WTC11 (cell line): ENCODE measurements around the gene KCNJ15.

ENCODE experiments used
- ETV6 ChIP-seq: sonication (generic); formaldehyde crosslinking; IDR thresholded peaks from 2 replicates; pipeline ENCODE4 v1.8.1; 2022; ENCODE audit warnings: mild to moderate bottlenecking, missing genetic modification reagents
- JAZF1 ChIP-seq: fragments of 250-450 bp; sonication (Bioruptor Pico); IDR thresholded peaks from 2 replicates; pipeline ENCODE4 v1.9.0; 2021; ENCODE audit warnings: moderate library complexity, mild to moderate bottlenecking, inconsistent platforms
- ZNF121 ChIP-seq: sonication (generic); formaldehyde crosslinking; IDR thresholded peaks from 2 replicates; pipeline ENCODE4 v1.8.0; 2023; ENCODE audit warnings: missing genetic modification reagents
- ZNF317 ChIP-seq: sonication (generic); formaldehyde crosslinking; IDR thresholded peaks from 2 replicates; pipeline ENCODE4 v1.8.1; 2023; ENCODE audit warnings: low read depth, mild to moderate bottlenecking, moderate library complexity, missing genetic modification reagents, borderline replicate concordance
- TF ChIP-seq, protein P1 (sequence below): sonication (generic); formaldehyde crosslinking; IDR thresholded peaks from 2 replicates; pipeline ENCODE4 v1.8.0; 2022; ENCODE audit warnings: mild to moderate bottlenecking, missing genetic modification reagents
- TF ChIP-seq, protein P2 (sequence below): fragments of 250-450 bp; sonication (Bioruptor Pico); IDR thresholded peaks from 2 replicates; pipeline ENCODE4 v1.9.0; 2021; ENCODE audit warnings: mild to moderate bottlenecking
- TF ChIP-seq, protein P3 (sequence below): sonication (generic); formaldehyde crosslinking; IDR thresholded peaks from 2 replicates; pipeline ENCODE4 v1.8.1; 2023; ENCODE audit warnings: mild to moderate bottlenecking, missing genetic modification reagents, moderate library complexity

DNA sequence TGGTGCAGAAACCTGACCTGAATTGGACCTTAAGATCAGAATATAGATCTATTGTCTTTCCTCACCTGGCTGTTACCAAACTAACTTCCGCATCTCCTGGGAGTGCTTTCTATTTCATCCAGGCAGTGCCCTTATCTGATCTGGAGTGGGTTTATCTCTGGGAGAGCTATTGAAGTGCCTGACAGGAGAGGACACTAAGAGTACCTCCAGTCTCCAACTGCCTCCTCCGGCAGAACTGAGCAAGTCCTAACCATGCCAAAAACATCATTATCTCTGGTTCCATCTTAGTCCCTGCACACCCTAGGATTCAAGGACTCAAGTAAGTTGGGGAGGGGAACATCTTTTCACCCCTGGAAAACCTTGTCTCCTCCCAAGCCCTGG, 12.4 kb upstream of the KCNJ15 start:
- TF ChIP-seq JAZF1 (CRISPR knock-in tag) (no peak), ZNF121 (CRISPR knock-in tag) (no peak), ETV6 (CRISPR knock-in tag) (no peak), ZNF317 (CRISPR knock-in tag) (no peak)
- TF ChIP-seq, protein P1, sequence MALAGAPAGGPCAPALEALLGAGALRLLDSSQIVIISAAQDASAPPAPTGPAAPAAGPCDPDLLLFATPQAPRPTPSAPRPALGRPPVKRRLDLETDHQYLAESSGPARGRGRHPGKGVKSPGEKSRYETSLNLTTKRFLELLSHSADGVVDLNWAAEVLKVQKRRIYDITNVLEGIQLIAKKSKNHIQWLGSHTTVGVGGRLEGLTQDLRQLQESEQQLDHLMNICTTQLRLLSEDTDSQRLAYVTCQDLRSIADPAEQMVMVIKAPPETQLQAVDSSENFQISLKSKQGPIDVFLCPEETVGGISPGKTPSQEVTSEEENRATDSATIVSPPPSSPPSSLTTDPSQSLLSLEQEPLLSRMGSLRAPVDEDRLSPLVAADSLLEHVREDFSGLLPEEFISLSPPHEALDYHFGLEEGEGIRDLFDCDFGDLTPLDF, result no peak
- TF ChIP-seq, protein P2, sequence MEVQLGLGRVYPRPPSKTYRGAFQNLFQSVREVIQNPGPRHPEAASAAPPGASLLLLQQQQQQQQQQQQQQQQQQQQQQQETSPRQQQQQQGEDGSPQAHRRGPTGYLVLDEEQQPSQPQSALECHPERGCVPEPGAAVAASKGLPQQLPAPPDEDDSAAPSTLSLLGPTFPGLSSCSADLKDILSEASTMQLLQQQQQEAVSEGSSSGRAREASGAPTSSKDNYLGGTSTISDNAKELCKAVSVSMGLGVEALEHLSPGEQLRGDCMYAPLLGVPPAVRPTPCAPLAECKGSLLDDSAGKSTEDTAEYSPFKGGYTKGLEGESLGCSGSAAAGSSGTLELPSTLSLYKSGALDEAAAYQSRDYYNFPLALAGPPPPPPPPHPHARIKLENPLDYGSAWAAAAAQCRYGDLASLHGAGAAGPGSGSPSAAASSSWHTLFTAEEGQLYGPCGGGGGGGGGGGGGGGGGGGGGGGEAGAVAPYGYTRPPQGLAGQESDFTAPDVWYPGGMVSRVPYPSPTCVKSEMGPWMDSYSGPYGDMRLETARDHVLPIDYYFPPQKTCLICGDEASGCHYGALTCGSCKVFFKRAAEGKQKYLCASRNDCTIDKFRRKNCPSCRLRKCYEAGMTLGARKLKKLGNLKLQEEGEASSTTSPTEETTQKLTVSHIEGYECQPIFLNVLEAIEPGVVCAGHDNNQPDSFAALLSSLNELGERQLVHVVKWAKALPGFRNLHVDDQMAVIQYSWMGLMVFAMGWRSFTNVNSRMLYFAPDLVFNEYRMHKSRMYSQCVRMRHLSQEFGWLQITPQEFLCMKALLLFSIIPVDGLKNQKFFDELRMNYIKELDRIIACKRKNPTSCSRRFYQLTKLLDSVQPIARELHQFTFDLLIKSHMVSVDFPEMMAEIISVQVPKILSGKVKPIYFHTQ (CRISPR knock-in tag), result no peak
- TF ChIP-seq, protein P3, sequence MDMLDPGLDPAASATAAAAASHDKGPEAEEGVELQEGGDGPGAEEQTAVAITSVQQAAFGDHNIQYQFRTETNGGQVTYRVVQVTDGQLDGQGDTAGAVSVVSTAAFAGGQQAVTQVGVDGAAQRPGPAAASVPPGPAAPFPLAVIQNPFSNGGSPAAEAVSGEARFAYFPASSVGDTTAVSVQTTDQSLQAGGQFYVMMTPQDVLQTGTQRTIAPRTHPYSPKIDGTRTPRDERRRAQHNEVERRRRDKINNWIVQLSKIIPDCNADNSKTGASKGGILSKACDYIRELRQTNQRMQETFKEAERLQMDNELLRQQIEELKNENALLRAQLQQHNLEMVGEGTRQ (CRISPR knock-in tag), result no peak
